Activated CD8-positive, alpha-beta T cell treated with anti-CD3 and anti-CD28 coated beads, Interleukin-2, amount 10 ng/mL, durations not matched to agents 7 days and 5 days (primary cell): ENCODE measurements around the gene RING1. TPM values are rescaled to one million over a fixed set of nuclear protein-coding genes. Genes with fewer than 3 reads are reported as not detected.

Experiments
- ATAC-seq: fragments of 150-1000 bp; cut with Tn5 transposase; one replicate; pipeline ENCODE4 v1.10.0; 2021; ENCODE audit warnings: moderate library complexity
- CTCF ChIA-PET: fragments of 350-600 bp; sonication (Branson Sonifier 250); formaldehyde crosslinking; loops from one replicate; lab custom pipeline; 2021; ENCODE audit warnings: antibody characterized with exemption; lab: Charles Lee
- POLR2A ChIA-PET: fragments of 350-600 bp; sonication (Branson Sonifier 250); formaldehyde crosslinking; loops from one replicate; lab custom pipeline; 2021; ENCODE audit warnings: antibody characterized with exemption; lab: Charles Lee
- DNase-seq: peaks from one replicate; pipeline ENCODE4 v3.0.0-alpha.2; 2020
- H3K27ac Mint-ChIP-seq: one replicate; pipeline ENCODE4 v1.8.0; 2021; ENCODE audit warnings: mild to moderate bottlenecking, mixed read lengths
- H3K27me3 Mint-ChIP-seq: one replicate; pipeline ENCODE4 v1.8.0; 2021; ENCODE audit warnings: low read depth, mixed read lengths
- H3K36me3 Mint-ChIP-seq: one replicate; pipeline ENCODE4 v1.8.0; 2021; ENCODE audit warnings: low read depth, mixed read lengths
- H3K4me1 Mint-ChIP-seq: one replicate; pipeline ENCODE4 v1.8.0; 2021; ENCODE audit warnings: low read depth, mixed read lengths
- H3K4me3 Mint-ChIP-seq: one replicate; pipeline ENCODE4 v1.8.0; 2021; ENCODE audit warnings: mild to moderate bottlenecking, mixed read lengths
- H3K9me3 Mint-ChIP-seq: one replicate; pipeline ENCODE4 v1.8.0; 2022; ENCODE audit warnings: mixed read lengths; ENCODE audit not compliant: insufficient read depth
- total RNA-seq, 2 experiments: library from RNA; stranded (reverse); gene quantifications; one replicate each; pipeline ENCODE4 v1.2.3, GENCODE V29; 2021

The RING1 gene
- total RNA-seq, 2 experiments from 2014 or later = 39.8 to 44.6 TPM

DNA sequence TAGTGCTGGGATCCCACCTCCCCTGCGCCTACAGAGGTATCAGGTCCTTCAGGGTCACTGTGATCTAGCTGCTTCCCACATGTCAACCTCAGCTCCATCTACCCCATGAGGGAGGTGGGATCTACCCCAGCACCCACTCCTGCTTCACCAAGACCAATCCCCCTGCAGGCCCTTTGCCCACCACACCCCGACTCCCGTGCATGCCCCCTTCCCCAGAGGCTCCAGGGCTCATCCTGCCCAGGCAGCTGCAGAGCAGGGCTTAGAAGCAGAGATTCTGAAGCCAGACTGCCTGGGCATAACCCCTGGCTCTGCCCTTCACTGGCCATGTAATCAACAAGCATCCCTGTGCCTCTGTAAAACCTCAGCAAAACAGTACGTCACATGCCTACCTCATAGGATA lies 33.5 kb upstream of the RING1 start:
- DNase-seq (no peak), ATAC-seq (no peak)
- no peaks in the 10 kb centered on the region for H3K27me3 Mint-ChIP-seq
- H3K36me3 Mint-ChIP-seq = no peaks in the 10 kb centered on the region
- H3K4me1 Mint-ChIP-seq = no peaks in the 10 kb centered on the region
- POLR2A ChIA-PET = no interaction called here
- CTCF ChIA-PET = interaction anchor here (1.3 to 2.5 kb wide), 2 partner anchors 9 to 23 kb away, joined by 3 to 6 read pairs; no protein-coding TSS in a partner anchor
- no peak overlapping the region for H3K4me3 Mint-ChIP-seq
- no peak overlapping the region for H3K27ac Mint-ChIP-seq
- H3K9me3 Mint-ChIP-seq = no peaks in the 10 kb centered on the region

DNA sequence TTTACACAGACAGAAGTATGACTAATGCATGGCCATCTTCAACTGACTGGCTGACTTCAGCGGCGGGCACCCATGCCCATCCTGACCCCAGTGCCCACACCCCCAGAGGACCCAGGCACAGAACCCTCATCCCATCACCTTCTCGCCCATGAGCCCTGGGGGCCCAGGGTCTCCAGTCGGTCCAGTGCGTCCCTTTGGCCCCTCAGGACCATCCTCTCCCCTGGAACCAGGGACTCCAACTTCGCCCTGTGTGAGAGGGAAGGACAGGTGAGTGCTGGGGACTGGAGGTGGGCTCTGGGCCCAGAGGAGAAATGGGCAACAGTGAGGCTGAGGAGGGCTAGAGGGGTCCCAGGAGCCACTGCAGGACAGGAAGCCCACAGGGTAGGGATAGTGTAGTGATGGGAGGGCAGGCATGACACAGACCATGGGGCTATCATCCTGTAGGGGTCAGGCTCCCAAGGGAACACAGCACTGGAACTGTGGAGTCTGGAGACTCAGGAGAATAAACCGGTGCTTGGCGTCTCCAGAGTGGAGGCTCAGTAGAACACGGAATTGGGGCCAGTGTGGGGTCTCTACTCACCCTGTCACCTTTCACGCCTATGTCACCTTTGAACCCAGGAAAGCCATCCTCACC lies 32.7 kb upstream of the RING1 start:
- H3K4me3 Mint-ChIP-seq = no peak overlapping the region
- ChIA-PET POLR2A (no interaction called here), CTCF (interaction anchor here (1.3 to 2.5 kb wide), 2 partner anchors 8 to 22 kb away, joined by 3 to 6 read pairs; no protein-coding TSS in a partner anchor)
- no peaks in the 10 kb centered on the region for H3K27me3 Mint-ChIP-seq
- no peak overlapping the region for H3K27ac Mint-ChIP-seq
- DNase-seq (no peak), ATAC-seq (no peak)
- H3K36me3 Mint-ChIP-seq = no peaks in the 10 kb centered on the region
- H3K4me1 Mint-ChIP-seq = no peaks in the 10 kb centered on the region
- H3K9me3 Mint-ChIP-seq = no peaks in the 10 kb centered on the region

DNA sequence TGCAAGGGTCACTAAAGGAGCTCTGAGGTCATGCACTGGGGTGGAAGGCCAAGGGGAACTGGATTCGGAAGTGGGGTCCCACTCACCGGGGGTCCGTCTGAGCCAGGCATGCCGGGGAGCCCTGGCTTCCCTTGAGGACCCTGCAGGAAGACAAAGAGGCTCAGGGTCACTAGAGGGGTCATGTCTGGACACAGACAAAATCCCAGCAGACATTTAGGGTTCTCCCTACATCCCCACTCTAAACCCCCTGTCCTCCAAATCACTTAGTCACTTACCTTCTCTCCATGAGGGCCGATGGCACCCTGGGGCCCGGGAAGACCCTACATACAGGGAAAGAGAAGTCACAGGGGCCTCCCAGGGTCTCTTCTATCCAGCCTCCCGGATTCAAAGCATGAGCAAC lies 31.4 kb upstream of the RING1 start:
- ATAC-seq (no peak), DNase-seq (no peak)
- Mint-ChIP-seq H3K4me1 (no peaks in the 10 kb centered on the region), H3K36me3 (no peaks in the 10 kb centered on the region), H3K27ac (no peak overlapping the region), H3K9me3 (no peaks in the 10 kb centered on the region), H3K27me3 (no peaks in the 10 kb centered on the region), H3K4me3 (no peak overlapping the region)
- CTCF ChIA-PET = no interaction called here
- POLR2A ChIA-PET = no interaction called here

DNA sequence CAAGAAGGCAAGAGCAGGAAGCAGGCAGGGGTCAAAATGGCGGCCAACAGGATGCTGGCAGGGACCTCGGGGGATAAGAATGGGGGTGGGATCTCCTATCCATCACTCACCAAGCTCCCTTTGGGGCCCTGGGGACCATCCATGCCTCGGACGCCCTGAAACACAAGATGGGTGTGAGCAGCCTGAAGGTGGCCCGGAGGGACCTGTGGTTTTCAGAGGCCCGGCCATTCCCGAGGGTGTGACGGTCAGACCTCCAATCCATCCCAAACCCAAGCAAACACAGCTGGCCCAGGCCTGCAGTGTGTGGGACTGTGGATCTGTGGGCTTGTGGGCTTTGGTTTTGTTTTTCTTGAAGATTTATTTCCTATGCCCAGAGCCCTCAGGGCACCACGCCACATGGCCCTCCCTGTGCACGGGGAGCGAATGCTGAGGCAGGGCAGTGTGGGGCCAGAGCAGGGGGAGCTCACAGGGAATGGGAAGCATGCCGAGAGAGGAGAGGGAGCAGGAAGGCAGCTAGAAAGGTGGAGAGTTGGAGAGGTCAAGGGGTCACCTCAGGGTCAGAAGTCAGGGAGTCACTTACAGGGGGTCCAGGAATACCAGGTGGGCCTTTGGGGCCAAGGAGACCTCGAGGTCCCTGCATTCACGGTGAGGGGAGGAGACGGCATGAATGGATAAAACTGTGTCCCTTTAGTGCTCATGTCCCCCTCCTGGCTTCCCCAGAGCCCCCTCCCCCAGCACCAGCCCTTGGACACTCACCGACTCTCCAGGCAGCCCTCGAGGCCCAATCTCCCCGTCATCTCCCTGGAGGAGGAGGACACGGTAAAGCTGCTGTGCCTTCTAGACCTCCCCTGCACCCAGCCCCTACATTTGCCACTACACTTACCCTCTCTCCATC lies 30.5 kb upstream of the RING1 start:
- DNase-seq (no peak), ATAC-seq (no peak)
- peaks cover 3% of the 10 kb centered on the region for H3K9me3 Mint-ChIP-seq
- ChIA-PET POLR2A (no interaction called here), CTCF (no interaction called here)
- H3K27me3 Mint-ChIP-seq = no peaks in the 10 kb centered on the region
- no peak overlapping the region for H3K27ac Mint-ChIP-seq
- peaks cover 3% of the 10 kb centered on the region for H3K4me1 Mint-ChIP-seq
- H3K4me3 Mint-ChIP-seq = no peak overlapping the region
- H3K36me3 Mint-ChIP-seq = peaks cover 3% of the 10 kb centered on the region

DNA sequence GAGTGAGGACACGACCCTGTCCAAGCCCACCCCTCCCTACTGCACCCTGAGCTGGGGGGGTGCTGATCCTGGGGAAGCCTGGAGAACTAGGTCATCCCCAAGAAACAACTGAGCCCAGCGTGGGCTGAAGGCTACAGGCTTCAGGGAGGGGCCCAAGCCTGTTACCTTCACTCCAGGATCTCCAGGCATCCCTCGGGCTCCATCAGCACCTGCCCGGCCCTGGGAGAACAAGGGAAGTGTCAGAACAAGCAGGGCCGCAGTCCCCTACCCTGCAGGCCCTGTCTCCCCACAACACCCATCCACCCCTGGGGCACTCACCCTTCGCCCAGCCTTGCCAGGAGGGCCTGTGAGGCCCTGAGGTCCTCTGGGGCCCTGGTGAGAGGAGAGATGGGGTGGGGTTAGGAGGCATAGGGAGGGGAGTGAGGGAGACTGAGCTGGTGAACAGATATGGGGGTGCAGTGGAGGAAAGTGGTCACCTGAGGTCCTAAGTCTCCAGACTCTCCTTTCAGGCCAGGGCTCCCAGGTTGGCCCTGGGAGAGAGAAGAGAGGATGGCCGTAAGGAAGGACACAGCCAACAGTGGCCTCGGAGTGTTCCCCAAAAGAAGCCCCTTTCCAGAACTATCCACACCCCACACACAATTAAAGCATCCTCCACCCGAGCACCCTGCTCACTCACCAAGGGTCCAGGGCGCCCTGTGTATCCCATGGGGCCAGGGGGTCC lies 29.4 kb upstream of the RING1 start:
- no peaks in the 10 kb centered on the region for H3K27me3 Mint-ChIP-seq
- peaks cover 14% of the 10 kb centered on the region for H3K9me3 Mint-ChIP-seq
- ChIA-PET CTCF (no interaction called here), POLR2A (interaction anchor here (1.7 kb wide), 1 partner anchor 70 kb away, joined by 6 read pairs; no protein-coding TSS in a partner anchor)
- ATAC-seq (peak; percentile 25), DNase-seq (no peak)
- no peak overlapping the region for H3K4me3 Mint-ChIP-seq
- H3K36me3 Mint-ChIP-seq = peaks cover 15% of the 10 kb centered on the region
- H3K27ac Mint-ChIP-seq = no peak overlapping the region
- H3K4me1 Mint-ChIP-seq = peaks cover 14% of the 10 kb centered on the region

DNA sequence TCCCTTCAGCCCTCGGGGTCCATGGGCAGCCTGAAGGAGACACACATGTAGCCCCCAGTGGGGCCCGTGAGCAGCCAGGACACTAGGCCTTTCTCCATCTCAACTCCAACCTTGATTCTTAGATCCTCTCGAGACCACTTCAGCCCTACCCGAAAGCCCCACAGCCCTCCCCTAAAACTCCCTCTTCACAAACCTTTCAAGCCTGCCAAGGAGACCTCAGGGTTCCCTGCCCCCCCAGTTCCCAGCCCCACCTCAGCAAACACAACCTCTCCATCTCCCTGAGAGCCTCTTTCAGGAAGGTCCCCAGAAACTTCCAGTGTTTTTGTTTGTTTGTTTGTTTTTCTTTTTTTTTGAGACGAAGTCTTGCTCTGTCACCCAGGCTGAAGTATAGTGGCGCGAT lies 27.2 kb upstream of the RING1 start:
- peaks cover 23% of the 10 kb centered on the region for H3K36me3 Mint-ChIP-seq
- no peak for DNase-seq
- POLR2A ChIA-PET = no interaction called here
- peak overlapping the region; percentile 16 for H3K27ac Mint-ChIP-seq
- H3K27me3 Mint-ChIP-seq = no peaks in the 10 kb centered on the region
- H3K9me3 Mint-ChIP-seq = peaks cover 15% of the 10 kb centered on the region
- CTCF ChIA-PET = no interaction called here
- H3K4me3 Mint-ChIP-seq = no peak overlapping the region
- peaks cover 24% of the 10 kb centered on the region for H3K4me1 Mint-ChIP-seq
- ATAC-seq = no peak

DNA sequence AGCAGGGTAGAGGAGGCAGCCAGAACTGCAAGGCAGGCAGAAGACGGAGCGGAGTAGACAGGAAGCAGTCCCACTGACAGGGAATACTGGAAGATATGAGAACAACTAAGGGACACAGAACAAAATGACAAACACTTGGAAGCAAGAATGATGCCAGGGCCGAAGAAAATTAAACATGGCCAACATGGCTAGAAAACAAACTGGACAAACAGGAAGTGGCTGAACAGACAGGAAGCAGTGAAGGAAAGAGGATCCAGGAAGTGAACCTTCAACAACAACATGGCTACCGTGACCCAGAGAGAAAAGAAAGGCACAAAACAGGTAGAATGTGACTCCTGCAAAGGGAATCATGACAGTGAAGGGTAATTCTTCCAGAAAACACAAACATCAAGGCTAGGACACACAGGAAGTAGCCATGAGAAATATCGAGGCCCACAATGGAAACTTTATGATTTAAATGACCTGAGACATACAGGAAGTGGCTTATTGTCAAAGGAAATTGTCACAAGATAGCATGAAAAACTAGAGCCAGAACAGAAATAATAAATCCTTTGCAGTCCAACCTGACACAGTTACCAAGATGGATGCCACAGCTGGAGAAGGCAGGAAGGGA lies 25.1 kb upstream of the RING1 start:
- Mint-ChIP-seq H3K4me3 (peak overlapping the region; percentile 39), H3K9me3 (peaks cover 15% of the 10 kb centered on the region), H3K4me1 (peaks cover 24% of the 10 kb centered on the region), H3K27me3 (peaks cover 12% of the 10 kb centered on the region), H3K27ac (peak overlapping the region; percentile 97), H3K36me3 (peaks cover 23% of the 10 kb centered on the region)
- POLR2A ChIA-PET = interaction anchor here (0.8 to 1.1 kb wide), 3 partner anchors 65 to 211 kb away, joined by 3 to 5 read pairs (median 3); no protein-coding TSS in a partner anchor
- CTCF ChIA-PET = interaction anchor here (0.8 to 2.2 kb wide), 13 partner anchors 8 to 68 kb away, joined by 3 to 19 read pairs (median 4); partner anchors contain the start of gene COL11A2
- ATAC-seq = peak; percentile 32
- no peak for DNase-seq

DNA sequence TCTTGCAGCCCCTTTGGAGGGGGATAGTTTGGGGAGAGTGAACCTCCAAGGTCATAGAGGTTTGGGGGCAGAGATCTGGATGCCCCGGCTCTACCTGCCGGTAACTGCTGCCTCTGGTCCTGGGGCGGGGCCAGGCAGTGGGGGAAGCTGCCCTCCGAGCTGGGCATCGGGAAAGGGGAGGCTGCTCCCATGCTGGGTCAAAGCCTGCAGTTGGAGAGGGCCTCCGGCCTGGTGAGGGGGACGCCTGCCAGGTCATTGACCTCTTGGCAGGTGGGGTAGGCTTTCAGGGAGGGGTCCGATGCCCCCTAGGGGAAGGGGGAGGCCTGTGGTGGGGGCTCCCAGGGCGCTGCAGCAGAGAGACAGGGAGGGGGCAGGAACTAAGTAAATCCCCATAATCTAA lies 23.1 kb upstream of the RING1 start:
- peaks cover 15% of the 10 kb centered on the region for H3K9me3 Mint-ChIP-seq
- H3K36me3 Mint-ChIP-seq = peaks cover 23% of the 10 kb centered on the region
- H3K4me1 Mint-ChIP-seq = peaks cover 24% of the 10 kb centered on the region
- DNase-seq (no peak), ATAC-seq (no peak)
- POLR2A ChIA-PET = no interaction called here
- H3K27ac Mint-ChIP-seq = peak overlapping the region; percentile 97
- H3K4me3 Mint-ChIP-seq = no peak overlapping the region
- CTCF ChIA-PET = no interaction called here
- H3K27me3 Mint-ChIP-seq = peaks cover 20% of the 10 kb centered on the region

DNA sequence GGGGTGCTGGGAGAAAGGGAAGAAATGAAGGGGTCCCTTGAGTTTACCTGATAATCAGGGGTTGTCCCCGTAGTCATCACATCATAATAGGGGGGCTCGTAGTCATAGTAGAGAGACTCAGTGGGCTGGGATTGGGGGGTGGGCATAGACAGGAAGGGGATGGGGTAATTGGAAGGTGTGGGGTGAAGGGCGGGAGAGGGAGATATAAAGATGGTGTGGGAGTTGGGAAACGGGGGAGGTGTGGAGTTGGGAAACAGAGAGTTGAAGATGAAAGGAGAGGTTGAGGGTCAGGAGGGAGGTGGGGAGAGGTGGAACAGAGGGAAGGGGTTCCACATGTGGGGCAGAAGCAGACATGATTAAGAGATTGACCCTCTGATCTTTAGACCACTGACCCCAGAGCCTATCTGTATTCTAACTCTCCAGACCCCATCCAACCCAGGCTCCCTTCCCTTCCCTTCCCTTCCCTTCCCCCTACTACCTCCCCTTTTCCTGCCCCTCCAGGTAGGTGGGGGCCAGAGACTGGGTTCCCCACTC lies 22.6 kb upstream of the RING1 start:
- no peak for DNase-seq
- ChIA-PET POLR2A (interaction anchor here (0.9 kb wide), 1 partner anchor 15 kb away, joined by 3 read pairs; the partner anchor contains the start of genes RXRB and SLC39A7), CTCF (no interaction called here)
- peaks cover 23% of the 10 kb centered on the region for H3K27me3 Mint-ChIP-seq
- peaks cover 15% of the 10 kb centered on the region for H3K9me3 Mint-ChIP-seq
- ATAC-seq = no peak
- H3K36me3 Mint-ChIP-seq = peaks cover 23% of the 10 kb centered on the region
- H3K4me1 Mint-ChIP-seq = peaks cover 24% of the 10 kb centered on the region
- no peak overlapping the region for H3K4me3 Mint-ChIP-seq
- no peak overlapping the region for H3K27ac Mint-ChIP-seq

DNA sequence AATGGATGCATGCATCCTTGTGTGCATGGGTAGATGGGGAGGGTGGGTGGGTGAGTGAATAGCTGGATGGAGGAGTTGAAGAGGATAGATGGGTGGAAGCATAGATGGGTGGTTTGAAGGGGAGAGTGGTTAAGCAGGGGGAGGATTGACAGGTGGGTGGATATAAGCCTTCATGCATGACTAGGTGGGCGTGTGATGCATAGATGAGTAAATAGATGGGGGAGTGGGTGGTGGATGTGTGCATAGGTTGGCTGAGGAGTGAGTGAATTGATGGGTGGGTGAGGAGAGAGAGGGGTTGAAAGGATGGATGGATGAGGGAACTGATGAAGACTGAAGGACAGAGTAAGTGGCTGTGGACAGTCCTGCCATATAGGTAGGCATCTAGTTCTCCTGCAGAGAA lies 20.5 kb upstream of the RING1 start:
- DNase-seq (no peak), ATAC-seq (no peak)
- H3K4me1 Mint-ChIP-seq = peaks cover 23% of the 10 kb centered on the region
- no peak overlapping the region for H3K27ac Mint-ChIP-seq
- H3K4me3 Mint-ChIP-seq = no peak overlapping the region
- peaks cover 21% of the 10 kb centered on the region for H3K36me3 Mint-ChIP-seq
- H3K9me3 Mint-ChIP-seq = peaks cover 11% of the 10 kb centered on the region
- ChIA-PET POLR2A (interaction anchor here (1.2 kb wide), 1 partner anchor 42 kb away, joined by 3 read pairs; no protein-coding TSS in a partner anchor), CTCF (no interaction called here)
- peaks cover 39% of the 10 kb centered on the region for H3K27me3 Mint-ChIP-seq

DNA sequence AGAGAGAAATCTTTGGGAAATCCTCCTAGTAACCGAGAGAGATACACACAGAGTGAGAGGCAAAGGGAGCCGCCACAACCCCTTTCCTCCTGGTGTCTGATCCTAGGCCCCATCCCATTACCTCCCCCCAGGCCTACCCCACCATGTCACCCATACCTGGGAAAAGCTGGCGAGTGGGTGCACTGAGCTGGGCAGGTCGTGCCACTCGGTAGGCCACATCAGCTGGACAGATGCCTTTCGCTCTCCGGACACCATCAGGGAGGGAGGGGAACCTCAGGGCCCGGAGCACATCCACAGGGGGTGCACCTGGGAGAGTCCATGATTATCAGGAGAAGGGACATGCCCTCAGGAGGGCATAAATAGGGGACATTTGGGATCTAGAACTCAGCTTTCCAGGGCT lies 19.1 kb upstream of the RING1 start:
- Mint-ChIP-seq H3K4me1 (peaks cover 13% of the 10 kb centered on the region), H3K9me3 (no peaks in the 10 kb centered on the region), H3K27me3 (peaks cover 40% of the 10 kb centered on the region), H3K4me3 (no peak overlapping the region), H3K27ac (no peak overlapping the region), H3K36me3 (peaks cover 13% of the 10 kb centered on the region)
- ATAC-seq (no peak), DNase-seq (no peak)
- CTCF ChIA-PET = interaction anchor here (1.3 to 1.9 kb wide), 4 partner anchors 8 to 63 kb away, joined by 3 to 9 read pairs (median 6); no protein-coding TSS in a partner anchor
- POLR2A ChIA-PET = no interaction called here
